NT2/D1 (cell line): Measurements from ENCODE around the gene ECM1.
A peak's percentile ranks its signal among the peaks of the same experiment; 100 is the strongest.

ENCODE experiments used
- DNase-seq: peaks from one replicate; pipeline ENCODE4 v3.0.0-alpha.2; 2011; ENCODE audit warnings: low read depth, low spot score
- H3K27me3 ChIP-seq: 2 replicates; pipeline ENCODE4 v1.6.0; 2011; ENCODE audit warnings: mild to moderate bottlenecking; ENCODE audit not compliant: insufficient read length, insufficient read depth
- H3K36me3 ChIP-seq: 2 replicates; pipeline ENCODE4 v1.6.1; 2011; ENCODE audit warnings: mild to moderate bottlenecking, low read length, mixed read lengths; ENCODE audit not compliant: insufficient read depth, insufficient read length
- H3K4me1 ChIP-seq: 2 replicates; pipeline ENCODE4 v1.5.1; 2011; ENCODE audit not compliant: insufficient read depth, insufficient read length
- H3K4me3 ChIP-seq: 2 replicates; pipeline ENCODE4 v1.5.1; 2011; ENCODE audit warnings: low read depth; ENCODE audit not compliant: insufficient read length
- H3K9ac ChIP-seq: 2 replicates; pipeline ENCODE4 v1.6.0; 2011; ENCODE audit warnings: low read depth; ENCODE audit not compliant: insufficient read length
- H3K9me3 ChIP-seq: 2 replicates; pipeline ENCODE4 v1.5.1; 2011; ENCODE audit warnings: mild to moderate bottlenecking, low read length; ENCODE audit not compliant: insufficient read depth
- SUZ12 ChIP-seq: IDR thresholded peaks from 2 replicates; pipeline ENCODE4 v1.6.1; 2011; ENCODE audit not compliant: insufficient read length, insufficient read depth; ENCODE audit errors: extremely low read depth
- YY1 ChIP-seq: IDR thresholded peaks from 2 replicates; pipeline ENCODE4 v1.6.1; 2011; ENCODE audit not compliant: insufficient read length, insufficient read depth
- ZNF274 ChIP-seq: IDR thresholded peaks from 2 replicates; pipeline ENCODE4 v1.6.1; 2011; ENCODE audit warnings: mild to moderate bottlenecking, low read depth, low read length

ECM1 gene

GRCh38 chr1:150512846-150513245 lies 4.9 kb downstream of the ECM1 start:
- Histone ChIP-seq H3K9me3 (no peaks in the 10 kb centered on the region), H3K36me3 (peaks cover 69% of the 10 kb centered on the region), H3K4me1 (peaks cover 21% of the 10 kb centered on the region), H3K4me3 (no peak overlapping the region), H3K9ac (no peak overlapping the region), H3K27me3 (no peaks in the 10 kb centered on the region)
- TF ChIP-seq ZNF274: no peak
- TF ChIP-seq YY1: no peak
- no peak for TF ChIP-seq SUZ12
- no peak for DNase-seq

GRCh38 chr1:150513351-150513791 lies 5.5 kb downstream of the ECM1 start:
- no peak overlapping the region for H3K9ac ChIP-seq
- DNase-seq: no peak
- H3K4me3 ChIP-seq: no peak overlapping the region
- H3K36me3 ChIP-seq: peaks cover 63% of the 10 kb centered on the region
- H3K27me3 ChIP-seq: no peaks in the 10 kb centered on the region
- no peak for TF ChIP-seq ZNF274
- no peak for TF ChIP-seq SUZ12
- TF ChIP-seq YY1: no peak
- no peaks in the 10 kb centered on the region for H3K9me3 ChIP-seq
- peaks cover 16% of the 10 kb centered on the region for H3K4me1 ChIP-seq

DNA sequence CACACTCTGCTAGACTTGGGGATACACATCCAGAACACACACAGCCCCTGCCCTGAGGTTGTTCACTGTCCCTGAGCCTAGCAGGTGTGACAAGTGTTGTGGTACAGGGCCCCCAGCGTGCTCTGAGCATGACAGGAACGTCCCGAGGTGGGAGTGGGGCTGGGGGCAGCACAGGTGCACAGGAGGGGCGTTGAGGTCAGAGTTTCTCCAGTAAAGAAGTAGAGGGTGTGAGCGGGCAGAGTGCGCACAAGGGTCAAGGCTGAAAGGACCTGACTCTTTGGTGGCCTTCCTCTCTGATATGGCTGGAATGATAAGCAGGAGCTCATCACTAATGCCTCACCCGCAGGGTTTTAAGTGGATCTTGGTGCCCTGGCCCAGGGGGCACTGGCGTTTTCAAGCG lies 6.4 kb downstream of the ECM1 start:
- H3K4me3 ChIP-seq: no peak overlapping the region
- H3K4me1 ChIP-seq: peaks cover 11% of the 10 kb centered on the region
- TF ChIP-seq YY1 (no peak), ZNF274 (no peak), SUZ12 (no peak)
- H3K27me3 ChIP-seq: no peaks in the 10 kb centered on the region
- peak overlapping the region; percentile 98 for H3K9ac ChIP-seq
- H3K36me3 ChIP-seq: peaks cover 57% of the 10 kb centered on the region
- H3K9me3 ChIP-seq: no peaks in the 10 kb centered on the region
- DNase-seq: no peak

GRCh38 chr1:150514913-150515327 lies 7.0 kb downstream of the ECM1 start:
- Histone ChIP-seq H3K9me3 (no peaks in the 10 kb centered on the region), H3K9ac (peak overlapping the region; percentile 98)

DNA sequence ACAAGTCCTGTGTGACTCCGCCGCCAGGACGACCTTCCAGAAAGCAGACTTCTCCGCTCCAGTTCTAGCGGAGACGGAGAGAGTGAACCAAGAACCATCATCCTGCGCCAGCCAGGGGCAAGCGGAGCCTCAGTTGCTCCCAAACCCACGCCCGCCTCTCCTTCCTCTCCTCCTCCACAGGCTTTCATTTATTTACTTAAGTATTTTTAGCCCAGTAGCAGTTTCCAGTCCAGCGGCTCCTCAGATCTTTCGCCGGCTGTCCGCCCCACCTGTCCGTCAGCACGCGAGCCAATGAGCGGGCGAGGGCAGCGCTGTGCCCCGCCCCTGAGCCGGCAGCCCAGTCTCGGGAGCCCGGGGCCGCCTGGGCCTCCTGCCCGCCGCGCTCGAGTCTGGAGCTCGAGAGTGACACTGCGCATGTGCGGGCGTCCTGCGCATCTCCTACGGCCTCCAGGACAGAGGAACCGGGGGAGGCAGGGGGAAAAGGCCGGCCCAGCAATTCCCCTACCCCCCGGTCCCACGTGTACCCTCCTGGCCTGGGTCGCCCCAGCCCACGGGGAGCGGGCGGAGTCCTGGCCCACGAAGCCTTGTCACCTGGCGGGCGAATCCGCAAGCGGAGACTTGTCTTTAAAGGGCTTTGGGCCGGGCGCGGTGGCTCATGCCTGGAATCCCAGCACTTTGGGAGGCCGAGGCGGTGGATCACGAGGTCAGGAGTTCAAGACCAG lies 7.6 kb downstream of the ECM1 start, which contains the start of gene FALEC:
FALEC (plus strand) TSS at position 425 of the 722 bp plus-strand sequence.
- DNase-seq: peak; percentile 99
- peak within 1 kb of the TSS; percentile 98 for H3K9ac ChIP-seq
- peak within 1 kb of the TSS; percentile 83 for H3K4me3 ChIP-seq
- no peak for TF ChIP-seq SUZ12
- no peak for TF ChIP-seq YY1
- TF ChIP-seq ZNF274: no peak
- H3K9me3 ChIP-seq: no peaks in the 10 kb centered on the region
- H3K36me3 ChIP-seq: peaks cover 45% of the 10 kb centered on the region
- H3K27me3 ChIP-seq: no peaks in the 10 kb centered on the region
- H3K4me1 ChIP-seq: peaks cover 11% of the 10 kb centered on the region

More at GRCh38 chr1:150514913-150515327, 7.0 kb downstream of the ECM1 start:
- Histone ChIP-seq H3K4me1 (peaks cover 11% of the 10 kb centered on the region), H3K4me3 (peak overlapping the region; percentile 83), H3K36me3 (peaks cover 50% of the 10 kb centered on the region), H3K27me3 (no peaks in the 10 kb centered on the region)
- no peak for DNase-seq
- no peak for TF ChIP-seq SUZ12
- TF ChIP-seq ZNF274: no peak
- no peak for TF ChIP-seq YY1

- Histone ChIP-seq H3K4me3 (peak overlapping the region; percentile 83), H3K36me3 (peaks cover 38% of the 10 kb centered on the region), H3K4me1 (peaks cover 11% of the 10 kb centered on the region), H3K9me3 (no peaks in the 10 kb centered on the region), H3K9ac (peak overlapping the region; percentile 70), H3K27me3 (no peaks in the 10 kb centered on the region)
- TF ChIP-seq SUZ12: no peak
- no peak for TF ChIP-seq ZNF274
- no peak for TF ChIP-seq YY1
- no peak for DNase-seq
These were observed 8.2 kb downstream of the ECM1 start for GRCh38 chr1:150516050-150516591.

- TF ChIP-seq YY1: no peak
- no peak for TF ChIP-seq ZNF274
- no peak for TF ChIP-seq SUZ12
- Histone ChIP-seq H3K9me3 (no peaks in the 10 kb centered on the region), H3K36me3 (peaks cover 33% of the 10 kb centered on the region), H3K4me3 (peak overlapping the region; percentile 83), H3K9ac (peak overlapping the region; percentile 70), H3K4me1 (peaks cover 11% of the 10 kb centered on the region), H3K27me3 (no peaks in the 10 kb centered on the region)
- no peak for DNase-seq
These were observed 8.7 kb downstream of the ECM1 start for GRCh38 chr1:150516616-150517015.
